Measurements from ENCODE around the gene RNASE13. TPM values are rescaled to one million over a fixed set of nuclear protein-coding genes. Genes with fewer than 3 reads are reported as not detected.

Gene RNASE13
- total RNA-seq, 1 experiment from 2014 or later = not detected

DNA sequence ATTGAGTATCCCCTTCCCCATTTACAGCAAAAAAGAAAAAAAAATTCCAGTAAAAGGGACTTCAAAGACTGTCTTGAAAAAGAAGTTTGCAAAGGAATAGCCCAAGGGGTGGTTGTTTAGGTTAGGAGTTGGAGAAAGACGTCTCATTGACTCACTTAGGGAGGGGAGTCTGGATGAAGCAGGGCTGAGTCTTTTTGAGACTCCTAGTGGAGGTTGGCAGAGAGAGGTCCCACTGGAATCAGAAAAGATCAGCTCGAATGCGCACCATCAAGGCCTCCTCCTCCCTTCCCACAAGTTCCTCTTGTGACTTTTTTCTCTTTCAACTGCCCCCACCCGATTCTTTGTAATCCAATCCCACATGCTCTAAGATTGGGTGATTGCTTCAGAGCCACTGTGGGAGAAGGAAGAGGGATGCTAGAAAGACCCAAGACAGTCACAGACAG, 37.4 kb upstream of the RNASE13 start:
- Mint-ChIP-seq H3K36me3 (peaks cover 33% of the 10 kb centered on the region), H3K9me3 (no peaks in the 10 kb centered on the region), H3K4me3 (peak overlapping the region; percentile 89), H3K27me3 (ENCODE audit: low read depth) (peaks cover 4% of the 10 kb centered on the region; the same call in 1 of the 2 replicates), H3K4me1 (peaks cover 30% of the 10 kb centered on the region), H3K27ac (peak overlapping the region; percentile 80)
- TF ChIP-seq TCF7 (CRISPR knock-in tag; IDR thresholded peaks at IDR 0.05; ENCODE audit: low read depth) = no peak
- TF ChIP-seq GABPB1 (CRISPR knock-in tag; IDR thresholded peaks at IDR 0.05) = no peak
- TF ChIP-seq MXD4 (CRISPR knock-in tag; IDR thresholded peaks at IDR 0.05; ENCODE audit: borderline replicate concordance) = no peak
- TF ChIP-seq NFE2L1 (CRISPR knock-in tag; IDR thresholded peaks at IDR 0.05) = no peak
- no peak for TF ChIP-seq TP53 (CRISPR knock-in tag; IDR thresholded peaks at IDR 0.05)
- no peak for TF ChIP-seq ZNF512 (CRISPR knock-in tag; IDR thresholded peaks at IDR 0.05; ENCODE audit: borderline replicate concordance)
- TF ChIP-seq FOXK1 (CRISPR knock-in tag; IDR thresholded peaks at IDR 0.05) = no peak
- no peak for TF ChIP-seq IRF1 (CRISPR knock-in tag; IDR thresholded peaks at IDR 0.05)
- no peak for TF ChIP-seq IRF2 (CRISPR knock-in tag; IDR thresholded peaks at IDR 0.05; ENCODE audit: borderline replicate concordance, low read depth)
- no peak for TF ChIP-seq FOXP1 (CRISPR knock-in tag; IDR thresholded peaks at IDR 0.05; ENCODE audit: borderline replicate concordance)
- POLR2A ChIA-PET = interaction anchor here (0.6 to 3.0 kb wide), 12 partner anchors 12 to 729 kb away, joined by 3 to 74 read pairs (median 7); partner anchors contain the start of genes PARP2 and TMEM253
- CTCF ChIA-PET = interaction anchor here (0.6 to 4.6 kb wide), 27 partner anchors 9 to 1694 kb away, joined by 3 to 165 read pairs (median 10); partner anchors contain the start of genes RNASE4, SLC39A2, TMEM253 and ZNF219
- no peak for ATAC-seq
- DNase-seq (ENCODE audit: low spot score) = no peak

DNA sequence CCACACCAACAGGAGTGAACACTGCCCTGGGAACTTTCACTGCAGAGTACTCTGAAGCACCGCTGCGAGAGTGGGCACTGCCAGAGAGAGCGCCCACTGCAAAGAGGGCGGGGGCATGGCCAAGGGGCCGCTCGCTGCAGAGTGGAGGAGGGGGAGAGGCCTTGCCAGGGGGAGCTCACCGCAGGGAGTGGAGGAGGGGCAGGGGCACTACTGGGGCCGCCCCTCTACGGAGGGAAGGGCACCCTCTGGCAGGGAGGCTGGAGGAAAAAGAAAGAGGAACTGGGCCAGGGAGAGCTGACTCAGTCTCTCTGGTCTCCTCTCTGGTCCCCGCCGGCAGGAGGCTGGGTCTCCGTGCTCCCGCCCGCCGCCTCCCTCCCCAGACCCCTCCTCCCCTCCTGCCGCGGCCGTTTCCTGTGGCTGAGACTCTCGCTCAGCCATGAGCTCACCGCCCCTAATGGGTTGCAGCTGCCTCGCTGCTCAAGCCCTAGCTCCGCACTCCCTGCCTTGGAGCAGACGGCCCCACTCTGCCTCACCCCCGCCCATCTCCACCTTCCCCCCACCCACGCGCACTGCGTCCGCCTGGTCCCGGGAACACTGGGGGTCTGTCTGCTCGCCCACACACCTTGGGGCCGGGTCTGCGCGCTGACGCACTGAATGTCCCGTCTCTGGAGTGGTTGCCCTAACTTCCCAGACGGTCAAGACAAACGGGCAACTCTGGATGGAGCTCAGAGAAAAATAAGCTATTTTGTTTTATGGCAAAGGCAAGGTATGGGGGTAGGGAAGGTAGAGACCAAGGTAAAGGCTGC, 36.8 kb upstream of the RNASE13 start:
- POLR2A ChIA-PET = interaction anchor here (0.6 to 3.0 kb wide), 16 partner anchors 13 to 728 kb away, joined by 3 to 74 read pairs (median 7); partner anchors contain the start of genes PARP2 and TMEM253

More for the DNA sequence above, 36.8 kb upstream of the RNASE13 start:
- ATAC-seq (peak; percentile 46), DNase-seq (ENCODE audit: low spot score) (peak; percentile 88)
- peaks cover 4% of the 10 kb centered on the region; the same call in 1 of the 2 replicates for H3K27me3 Mint-ChIP-seq (ENCODE audit: low read depth)
- H3K36me3 Mint-ChIP-seq = peaks cover 28% of the 10 kb centered on the region
- peak overlapping the region; percentile 80 for H3K27ac Mint-ChIP-seq
- TF ChIP-seq ZNF317 (CRISPR knock-in tag; IDR thresholded peaks at IDR 0.05; ENCODE audit: borderline replicate concordance, low read depth) (no peak), ZNF263 (CRISPR knock-in tag; IDR thresholded peaks at IDR 0.05; ENCODE audit: low read depth) (peak; percentile 95), MYBL2 (CRISPR knock-in tag; IDR thresholded peaks at IDR 0.05) (peak; percentile 60; the same call in 1 of the 2 replicates), ZNF281 (CRISPR knock-in tag; IDR thresholded peaks at IDR 0.05) (0 out of 2 replicates have a peak, but pooled peaks have one; percentile 62), ZNF423 (CRISPR knock-in tag; IDR thresholded peaks at IDR 0.05) (0 out of 2 replicates have a peak, but pooled peaks have one; percentile 13), PRDM15 (CRISPR knock-in tag; IDR thresholded peaks at IDR 0.05) (no peak)
- TF ChIP-seq, protein P1, sequence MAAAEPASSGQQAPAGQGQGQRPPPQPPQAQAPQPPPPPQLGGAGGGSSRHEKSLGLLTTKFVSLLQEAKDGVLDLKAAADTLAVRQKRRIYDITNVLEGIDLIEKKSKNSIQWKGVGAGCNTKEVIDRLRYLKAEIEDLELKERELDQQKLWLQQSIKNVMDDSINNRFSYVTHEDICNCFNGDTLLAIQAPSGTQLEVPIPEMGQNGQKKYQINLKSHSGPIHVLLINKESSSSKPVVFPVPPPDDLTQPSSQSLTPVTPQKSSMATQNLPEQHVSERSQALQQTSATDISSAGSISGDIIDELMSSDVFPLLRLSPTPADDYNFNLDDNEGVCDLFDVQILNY (CRISPR knock-in tag; IDR thresholded peaks at IDR 0.05) = 0 out of 2 replicates have a peak, but pooled peaks have one; percentile 42
- peak overlapping the region; percentile 89 for H3K4me3 Mint-ChIP-seq
- H3K9me3 Mint-ChIP-seq = no peaks in the 10 kb centered on the region
- peaks cover 33% of the 10 kb centered on the region for H3K4me1 Mint-ChIP-seq
- CTCF ChIA-PET = interaction anchor here (0.6 to 4.6 kb wide), 33 partner anchors 8 to 1695 kb away, joined by 3 to 165 read pairs (median 7); partner anchors contain the start of genes RNASE4, SLC39A2, TMEM253 and ZNF219
